ENCODE data around the gene HEATR5B.
"Not testable (repeated sequence)": the region's sequence is repeated elsewhere in the genome, so short reads cannot be mapped to it uniquely, and the experiment has no call there.

Gene HEATR5B

GRCh38 chr2:37029758-37030157 is 54.4 kb downstream of the HEATR5B start:
- H3K36me3 Mint-ChIP-seq = peaks cover 16% of the 10 kb centered on the region
- H3K9me3 Mint-ChIP-seq (ENCODE audit: low read depth) = no peaks in the 10 kb centered on the region
- no peaks in the 10 kb centered on the region for H3K4me1 Mint-ChIP-seq (ENCODE audit: low read depth)
- H3K27me3 Mint-ChIP-seq = no peaks in the 10 kb centered on the region
- no peak overlapping the region for H3K4me3 Mint-ChIP-seq
- no peak overlapping the region for H3K27ac Mint-ChIP-seq

GRCh38 chr2:37026050-37026449 is 58.1 kb downstream of the HEATR5B start:
- Mint-ChIP-seq H3K4me3 (no peak overlapping the region), H3K27ac (no peak overlapping the region), H3K9me3 (ENCODE audit: low read depth) (no peaks in the 10 kb centered on the region), H3K27me3 (no peaks in the 10 kb centered on the region), H3K4me1 (ENCODE audit: low read depth) (no peaks in the 10 kb centered on the region), H3K36me3 (peaks cover 19% of the 10 kb centered on the region)

DNA sequence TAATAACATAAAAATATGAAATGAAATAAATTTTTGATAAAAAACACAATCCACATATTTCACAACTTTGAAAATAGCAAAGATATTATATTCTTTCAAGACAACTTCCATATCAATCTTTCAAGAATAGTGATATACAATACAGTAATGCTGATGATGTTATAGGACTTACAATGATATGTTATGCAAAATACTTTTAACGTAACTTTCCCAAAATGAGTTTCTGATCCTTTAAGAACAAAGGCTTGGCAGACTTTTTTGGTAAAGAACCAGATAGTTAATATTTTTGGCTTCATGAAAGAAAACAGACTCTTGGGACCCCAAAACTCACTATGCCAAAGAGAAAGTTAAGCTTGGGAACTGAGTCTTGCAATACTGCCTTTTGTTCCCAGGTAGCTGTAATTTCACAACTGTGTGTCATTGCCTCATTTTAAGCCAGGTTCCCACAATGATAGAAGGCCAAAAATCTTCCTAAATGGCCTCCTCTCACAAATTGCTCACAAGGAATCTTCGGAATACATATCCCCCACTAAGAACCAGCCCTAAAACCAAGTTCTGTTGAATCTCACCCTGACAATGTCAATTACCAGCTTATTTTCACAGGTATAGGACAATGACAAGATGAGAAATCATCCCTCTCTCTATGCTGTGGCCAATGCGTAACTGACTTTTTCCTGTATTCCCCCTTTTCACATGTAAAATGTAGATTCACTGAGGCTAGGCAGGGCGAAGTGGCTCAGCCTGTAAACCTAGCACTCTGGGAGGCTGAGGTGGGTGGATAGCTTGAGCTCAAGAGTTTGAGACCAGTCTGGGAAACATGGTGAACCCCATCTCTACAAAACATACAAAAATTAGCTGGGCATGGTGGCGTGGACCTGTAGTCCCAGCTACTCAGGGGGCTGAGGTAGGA is 63.0 kb downstream of the HEATR5B start:
- no peak overlapping the region for H3K27ac Mint-ChIP-seq
- no peak overlapping the region for H3K4me3 Mint-ChIP-seq
- H3K9me3 Mint-ChIP-seq (ENCODE audit: low read depth) = no peaks in the 10 kb centered on the region
- H3K4me1 Mint-ChIP-seq (ENCODE audit: low read depth) = no peaks in the 10 kb centered on the region
- no peaks in the 10 kb centered on the region for H3K27me3 Mint-ChIP-seq
- H3K36me3 Mint-ChIP-seq = peaks cover 16% of the 10 kb centered on the region

- Mint-ChIP-seq H3K9me3 (ENCODE audit: low read depth) (no peaks in the 10 kb centered on the region), H3K4me3 (no peak overlapping the region), H3K36me3 (peaks cover 16% of the 10 kb centered on the region), H3K4me1 (ENCODE audit: low read depth) (no peaks in the 10 kb centered on the region), H3K27me3 (no peaks in the 10 kb centered on the region), H3K27ac (no peak overlapping the region)
Observed at GRCh38 chr2:37020212-37020886, 63.8 kb downstream of the HEATR5B start.

DNA sequence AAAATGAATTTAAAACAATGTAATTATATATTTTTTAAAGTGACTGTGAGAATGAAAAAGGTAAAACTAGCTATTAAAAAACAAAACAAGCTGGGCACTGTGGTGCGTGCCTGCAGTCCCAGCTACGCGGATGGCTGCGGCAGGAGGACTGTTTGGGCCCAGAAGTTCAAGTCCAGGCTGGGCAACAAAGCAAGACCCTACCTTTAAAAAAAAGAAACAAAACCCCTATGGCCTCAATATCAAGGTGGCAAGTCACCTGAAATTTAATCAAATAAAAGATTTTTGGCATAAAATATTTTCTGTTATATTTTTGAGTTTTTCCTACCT is 70.9 kb downstream of the HEATR5B start:
- peaks cover 8% of the 10 kb centered on the region for H3K4me1 Mint-ChIP-seq (ENCODE audit: low read depth)
- H3K36me3 Mint-ChIP-seq = peaks cover 14% of the 10 kb centered on the region
- no peak overlapping the region for H3K27ac Mint-ChIP-seq
- no peak overlapping the region for H3K4me3 Mint-ChIP-seq
- H3K27me3 Mint-ChIP-seq = no peaks in the 10 kb centered on the region
- H3K9me3 Mint-ChIP-seq (ENCODE audit: low read depth) = no peaks in the 10 kb centered on the region

DNA sequence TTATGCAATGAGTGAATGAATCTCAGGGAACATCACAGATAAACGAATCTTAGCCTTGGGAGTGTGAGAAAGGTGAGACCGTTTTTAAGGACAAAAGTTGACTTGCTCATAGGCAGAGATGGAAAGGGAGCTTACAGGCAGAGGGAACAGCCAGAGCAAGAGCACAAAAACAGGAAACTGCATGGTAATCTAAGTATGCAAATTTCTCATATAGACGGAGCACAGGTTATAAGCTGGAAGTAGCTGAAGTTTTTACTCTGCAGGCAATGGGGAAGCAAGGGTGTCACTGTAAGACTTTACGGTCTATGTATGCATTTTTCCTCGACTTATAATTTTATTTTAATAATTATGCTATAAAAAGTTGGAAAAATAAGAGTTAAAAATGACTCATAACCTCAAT is 73.0 kb downstream of the HEATR5B start:
- Mint-ChIP-seq H3K36me3 (peaks cover 14% of the 10 kb centered on the region), H3K4me3 (no peak overlapping the region), H3K27me3 (no peaks in the 10 kb centered on the region), H3K9me3 (ENCODE audit: low read depth) (no peaks in the 10 kb centered on the region), H3K27ac (peak overlapping the region; percentile 41), H3K4me1 (ENCODE audit: low read depth) (peaks cover 8% of the 10 kb centered on the region)

DNA sequence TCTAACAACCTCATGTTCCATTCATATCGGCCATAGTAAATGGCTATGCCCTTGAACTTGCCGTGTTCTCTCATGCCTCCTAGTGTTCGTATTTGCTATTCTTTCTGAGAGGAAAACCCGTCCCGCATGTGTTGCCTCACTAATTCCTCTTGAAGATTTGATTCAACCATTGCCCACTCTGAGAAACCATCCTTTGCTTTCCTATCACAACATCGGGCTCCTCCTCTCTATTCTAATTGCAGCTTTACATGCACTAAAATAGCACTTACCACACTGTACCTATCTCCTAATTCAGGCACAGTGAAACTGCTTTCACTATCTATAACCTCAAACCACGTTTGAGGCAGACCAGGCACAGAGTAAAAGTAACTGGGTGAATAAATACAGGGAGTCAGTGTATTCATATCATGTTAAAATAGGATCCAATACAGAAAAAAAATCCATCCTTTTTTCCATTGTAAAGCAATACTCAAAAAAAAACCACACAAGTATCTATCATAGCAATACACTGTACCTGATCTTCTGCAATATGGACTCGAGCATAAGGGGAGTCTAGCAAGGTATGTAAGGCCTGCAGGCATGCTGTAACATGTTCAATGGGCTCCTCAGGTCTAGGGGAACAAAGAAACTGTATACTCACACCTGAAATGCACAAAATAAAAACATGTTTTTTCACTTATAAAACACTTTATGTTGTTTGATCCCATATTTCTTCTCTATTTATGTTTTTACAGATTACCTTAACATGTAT is 78.9 kb downstream of the HEATR5B start:
- Mint-ChIP-seq H3K36me3 (peaks cover 10% of the 10 kb centered on the region), H3K27ac (peak overlapping the region; percentile 75), H3K4me3 (peak overlapping the region; percentile 21), H3K9me3 (ENCODE audit: low read depth) (no peaks in the 10 kb centered on the region), H3K4me1 (ENCODE audit: low read depth) (peaks cover 8% of the 10 kb centered on the region), H3K27me3 (no peaks in the 10 kb centered on the region)

DNA sequence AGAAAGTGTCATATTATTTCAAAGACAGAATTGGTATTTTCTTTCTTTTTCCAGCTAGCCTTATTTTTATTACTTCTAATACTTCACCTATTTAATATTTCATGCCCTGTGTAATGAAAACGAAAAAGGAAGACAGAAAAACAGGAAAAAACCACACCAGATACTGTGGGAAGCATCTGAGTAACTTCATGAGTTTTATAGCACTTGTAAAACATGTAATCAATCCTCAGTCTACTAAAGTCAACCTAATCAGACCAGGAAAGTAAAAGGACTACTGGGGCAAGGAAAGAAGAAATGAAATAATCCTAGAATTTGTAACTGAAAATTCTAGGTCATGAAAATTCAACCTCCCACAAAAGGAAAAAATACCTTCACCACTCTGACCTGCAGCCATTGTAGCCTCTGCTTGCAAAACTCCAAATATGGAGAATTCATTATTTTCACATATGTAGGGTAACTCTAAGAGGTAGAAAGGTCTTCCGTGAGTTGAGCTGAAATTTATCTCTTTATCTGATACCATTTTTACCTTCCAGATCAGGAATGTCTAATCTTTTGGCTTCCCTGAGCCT is 83.1 kb downstream of the HEATR5B start:
- Mint-ChIP-seq H3K9me3 (ENCODE audit: low read depth) (no peaks in the 10 kb centered on the region), H3K27me3 (no peaks in the 10 kb centered on the region), H3K27ac (no peak overlapping the region), H3K4me3 (no peak overlapping the region), H3K36me3 (peaks cover 16% of the 10 kb centered on the region), H3K4me1 (ENCODE audit: low read depth) (peaks cover 8% of the 10 kb centered on the region)

- Mint-ChIP-seq H3K4me1 (ENCODE audit: low read depth) (peaks cover 6% of the 10 kb centered on the region), H3K27me3 (no peaks in the 10 kb centered on the region), H3K36me3 (peaks cover 16% of the 10 kb centered on the region), H3K4me3 (no peak overlapping the region), H3K9me3 (ENCODE audit: low read depth) (no peaks in the 10 kb centered on the region), H3K27ac (no peak overlapping the region)
Observed at GRCh38 chr2:37000318-37000717, 83.9 kb downstream of the HEATR5B start.

GRCh38 chr2:36999416-36999815 is 84.8 kb downstream of the HEATR5B start:
- H3K36me3 Mint-ChIP-seq = peaks cover 12% of the 10 kb centered on the region
- H3K4me3 Mint-ChIP-seq; H3K27ac Mint-ChIP-seq; H3K4me1 Mint-ChIP-seq (ENCODE audit: low read depth); H3K27me3 Mint-ChIP-seq; H3K9me3 Mint-ChIP-seq (ENCODE audit: low read depth): not testable (repeated sequence)

GRCh38 chr2:36993841-36994620 is 90.1 kb downstream of the HEATR5B start:
- Mint-ChIP-seq H3K4me3 (no peak overlapping the region), H3K27ac (no peak overlapping the region), H3K4me1 (ENCODE audit: low read depth) (no peaks in the 10 kb centered on the region), H3K36me3 (peaks cover 10% of the 10 kb centered on the region), H3K27me3 (no peaks in the 10 kb centered on the region), H3K9me3 (ENCODE audit: low read depth) (no peaks in the 10 kb centered on the region)

DNA sequence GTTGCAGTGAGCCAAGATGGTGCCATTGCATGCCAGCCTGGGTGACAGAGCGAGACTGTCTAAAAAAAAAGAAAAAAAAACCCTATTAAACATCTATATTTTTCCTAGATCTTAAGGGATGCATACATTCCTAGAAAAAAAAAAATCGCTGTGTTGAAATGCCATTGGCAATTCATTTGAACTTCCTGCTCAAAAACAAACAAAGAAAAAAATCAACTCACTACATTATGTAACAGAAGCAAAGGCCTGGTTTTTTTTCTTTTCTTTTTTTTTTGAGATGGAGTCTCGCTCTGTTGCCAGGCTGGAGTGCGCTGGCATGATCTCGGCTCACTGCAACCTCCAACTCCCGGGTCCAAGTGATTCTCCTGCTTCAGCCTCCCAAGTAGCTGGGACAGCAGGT is 96.2 kb downstream of the HEATR5B start:
- Mint-ChIP-seq H3K4me1 (ENCODE audit: low read depth) (no peaks in the 10 kb centered on the region), H3K27me3 (no peaks in the 10 kb centered on the region), H3K27ac (no peak overlapping the region), H3K36me3 (peaks cover 5% of the 10 kb centered on the region), H3K9me3 (ENCODE audit: low read depth) (no peaks in the 10 kb centered on the region), H3K4me3 (no peak overlapping the region)

DNA sequence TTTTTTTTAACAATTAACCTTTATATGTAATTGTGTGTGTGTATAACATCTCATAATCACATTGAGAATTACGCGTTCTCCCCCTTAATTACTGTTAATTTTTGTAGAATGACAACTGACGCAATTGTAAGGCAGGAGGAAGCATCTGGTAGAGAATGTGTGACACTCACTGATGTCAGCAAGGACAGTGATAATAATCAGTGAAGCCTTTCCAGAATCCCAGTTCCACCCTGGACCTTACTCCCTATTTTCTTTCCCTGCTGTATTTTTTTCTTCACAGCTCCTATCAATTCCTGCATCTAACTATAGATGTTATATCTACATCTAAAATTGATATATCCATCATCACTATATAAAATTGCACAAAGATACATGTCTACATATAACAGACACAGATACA is 101.7 kb downstream of the HEATR5B start:
- H3K4me1 Mint-ChIP-seq (ENCODE audit: low read depth) = no peaks in the 10 kb centered on the region
- H3K27ac Mint-ChIP-seq = no peak overlapping the region
- peaks cover 6% of the 10 kb centered on the region for H3K36me3 Mint-ChIP-seq
- no peak overlapping the region for H3K4me3 Mint-ChIP-seq
- no peaks in the 10 kb centered on the region for H3K27me3 Mint-ChIP-seq
- H3K9me3 Mint-ChIP-seq (ENCODE audit: low read depth) = no peaks in the 10 kb centered on the region

GRCh38 chr2:36981911-36982310 is 102.3 kb downstream of the HEATR5B start:
- peaks cover 6% of the 10 kb centered on the region for H3K36me3 Mint-ChIP-seq

More at GRCh38 chr2:36981911-36982310, 102.3 kb downstream of the HEATR5B start:
- H3K9me3 Mint-ChIP-seq (ENCODE audit: low read depth) = no peaks in the 10 kb centered on the region
- no peak overlapping the region for H3K4me3 Mint-ChIP-seq
- no peak overlapping the region for H3K27ac Mint-ChIP-seq
- H3K27me3 Mint-ChIP-seq = no peaks in the 10 kb centered on the region
- no peaks in the 10 kb centered on the region for H3K4me1 Mint-ChIP-seq (ENCODE audit: low read depth)
